Adrenal gland (tissue), 12 donors: ENCODE results near the gene RUNX1. TPM values are rescaled to one million over a fixed set of nuclear protein-coding genes. Genes with fewer than 3 reads are reported as not detected.

Source experiments
- DNase-seq, 7 donors: peaks; one replicate each; pipeline ENCODE4 v3.0.0-alpha.2; 2019 to 2020
- H3K27ac ChIP-seq, 5 donors: fragments of 200-600 bp; sonication (generic) in 4 of 5; 1 replicate in 3 of 5; 2 replicates in 2 of 5; pipeline versions ENCODE4 v1.5.1 to v1.8.0; 2016 to 2020; ENCODE audit warnings: mild to moderate bottlenecking in 1 of 5
- H3K27me3 ChIP-seq: fragments of 200-600 bp; 2 replicates; pipeline ENCODE4 v1.8.0; 2021
- H3K36me3 ChIP-seq, 2 donors: fragments of 200-600 bp; replicated peaks in 1 of 2; 1 replicate in 1 of 2; 2 replicates in 1 of 2; pipeline versions ENCODE4 v1.5.1 to v1.8.0; 2018 to 2022
- H3K4me1 ChIP-seq, 2 donors: fragments of 200-600 bp; replicated peaks in 1 of 2; 1 replicate in 1 of 2; 2 replicates in 1 of 2; pipeline versions ENCODE4 v1.5.1 to v1.8.0; 2018 to 2021
- H3K4me3 ChIP-seq, 4 donors: fragments of 200-600 bp; sonication (generic) in 3 of 4; one replicate each; pipeline ENCODE4 v1.5.1; 2016 to 2018
- H3K9me3 ChIP-seq, 3 donors: fragments of 200-600 bp; sonication (generic) in 1 of 3; replicated peaks in 1 of 3; 1 replicate in 2 of 3; 2 replicates in 1 of 3; pipeline versions ENCODE4 v1.5.1 to v1.8.0; 2016 to 2021
- POLR2A ChIP-seq, 2 donors: fragments of 450-650 bp; IDR thresholded peaks; one replicate each; pipeline ENCODE4 v1.6.1; 2017; ENCODE audit warnings: antibody characterized with exemption in 2 of 2, mild to moderate bottlenecking in 2 of 2, moderate library complexity in 1 of 2
- WGBS, 4 donors: extraction: QIAGEN DNeasy Blood & Tissue Kit in 2 of 4; methylation state at CpG; one replicate each; pipeline versions ENCODE4 v1.1.5 to v1.1.7; 2013 to 2017; 5-methylcytosine and 5-hydroxymethylcytosine counted together
- intact Hi-C, 2 donors: fragments of 100-400 bp; cut with DNase I; formaldehyde crosslinking; loops; one replicate each; pipeline versions ENCODE4 v1.14.1 to v1.15.0; 2022 to 2023
- polyA plus RNA-seq, 3 donors: library from polyadenylated mRNA; stranded (reverse); fragments of 200-250 nt in 2 of 3; fragments of 350-450 nt in 1 of 3; fragmentation: Illumina TruSeq in 1 of 3; extraction: RNeasy Lipid Tissue Mini Kit (QIAGEN cat#74804) in 1 of 3; gene quantifications; one replicate each; pipeline ENCODE4 v1.2.3, GENCODE V29; 2013 to 2014
- total RNA-seq, 9 donors: library from RNA; depleted of rRNA in 4 of 9; stranded (reverse); fragments of >200 nt in 4 of 9; fragments of 120-200 nt in 1 of 9; fragmentation: NEBNext Ultra II Directional in 1 of 9; extraction: Animal tissue kit (Norgen Biotek cat#: 25700) in 1 of 9; gene quantifications; one replicate each; pipeline versions ENCODE4 v1.1.0 to v1.2.4, GENCODE V29; 2013 to 2023
- TF ChIP-seq, protein P1 (sequence below), 6 experiments: fragments of 450-650 bp in 4 of 6; fragments of 200-600 bp in 2 of 6; sonication (generic) in 1 of 6; IDR thresholded peaks; 1 replicate in 5 of 6; 2 replicates in 1 of 6; pipeline versions ENCODE4 v1.5.1 to v1.8.0; 2016 to 2021; ENCODE audit warnings: antibody characterized with exemption in 6 of 6, mild to moderate bottlenecking in 2 of 6, moderate library complexity in 1 of 6
- donor health status: healthy with polysubstance abuse.
- donor health status: Bipolar disorder and iron deficiency.
- donor health status: DM: yes; HTN: yes; CAD: no.
- donor health status: DM: no; HTN: no; CAD: no.
- donor health status: DM: no; HTN: no; CAD: no.
- donor health status: DM: yes; HTN: yes; CAD: no.

RUNX1 gene
- total and polyA plus RNA-seq, 12 donors: 0.83 to 27.2 (median 8.2) TPM

DNA sequence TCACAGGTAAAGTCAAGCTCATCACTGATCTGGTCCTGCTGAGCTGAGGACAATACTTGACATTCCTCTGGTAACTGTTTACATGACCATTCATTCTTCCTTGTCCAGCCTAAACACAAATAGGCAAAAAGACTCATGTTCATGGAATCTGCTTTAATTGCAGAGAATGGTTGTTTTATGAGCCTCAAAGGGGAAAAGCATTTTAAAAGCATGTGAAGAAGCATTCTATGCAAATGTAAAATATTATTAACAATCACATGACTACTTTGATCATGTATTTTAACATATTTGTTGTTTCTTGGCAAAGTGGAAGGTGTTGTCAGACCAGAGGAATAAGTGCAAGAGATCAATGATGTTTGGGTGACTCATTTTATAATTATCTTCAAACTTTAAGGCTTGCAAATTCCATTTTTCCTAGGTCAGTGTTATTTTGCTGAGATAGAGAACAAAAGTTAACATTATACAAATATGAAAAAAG lies 133.7 kb downstream of the RUNX1 start:
- no peak for DNase-seq
- H3K36me3 ChIP-seq: no peaks in the 10 kb centered on the region
- H3K27ac ChIP-seq: no peak overlapping the region
- no peak overlapping the region for H3K4me3 ChIP-seq
- H3K4me1 ChIP-seq: no peaks in the 10 kb centered on the region
- intact Hi-C loops: no loop called here
- H3K9me3 ChIP-seq: no peaks in the 10 kb centered on the region
- H3K27me3 ChIP-seq: peaks cover 11% of the 10 kb centered on the region
- TF ChIP-seq POLR2A (IDR thresholded peaks at IDR 0.05): no peak
- TF ChIP-seq, protein P1, sequence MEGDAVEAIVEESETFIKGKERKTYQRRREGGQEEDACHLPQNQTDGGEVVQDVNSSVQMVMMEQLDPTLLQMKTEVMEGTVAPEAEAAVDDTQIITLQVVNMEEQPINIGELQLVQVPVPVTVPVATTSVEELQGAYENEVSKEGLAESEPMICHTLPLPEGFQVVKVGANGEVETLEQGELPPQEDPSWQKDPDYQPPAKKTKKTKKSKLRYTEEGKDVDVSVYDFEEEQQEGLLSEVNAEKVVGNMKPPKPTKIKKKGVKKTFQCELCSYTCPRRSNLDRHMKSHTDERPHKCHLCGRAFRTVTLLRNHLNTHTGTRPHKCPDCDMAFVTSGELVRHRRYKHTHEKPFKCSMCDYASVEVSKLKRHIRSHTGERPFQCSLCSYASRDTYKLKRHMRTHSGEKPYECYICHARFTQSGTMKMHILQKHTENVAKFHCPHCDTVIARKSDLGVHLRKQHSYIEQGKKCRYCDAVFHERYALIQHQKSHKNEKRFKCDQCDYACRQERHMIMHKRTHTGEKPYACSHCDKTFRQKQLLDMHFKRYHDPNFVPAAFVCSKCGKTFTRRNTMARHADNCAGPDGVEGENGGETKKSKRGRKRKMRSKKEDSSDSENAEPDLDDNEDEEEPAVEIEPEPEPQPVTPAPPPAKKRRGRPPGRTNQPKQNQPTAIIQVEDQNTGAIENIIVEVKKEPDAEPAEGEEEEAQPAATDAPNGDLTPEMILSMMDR (IDR thresholded peaks at IDR 0.05): no peak

DNA sequence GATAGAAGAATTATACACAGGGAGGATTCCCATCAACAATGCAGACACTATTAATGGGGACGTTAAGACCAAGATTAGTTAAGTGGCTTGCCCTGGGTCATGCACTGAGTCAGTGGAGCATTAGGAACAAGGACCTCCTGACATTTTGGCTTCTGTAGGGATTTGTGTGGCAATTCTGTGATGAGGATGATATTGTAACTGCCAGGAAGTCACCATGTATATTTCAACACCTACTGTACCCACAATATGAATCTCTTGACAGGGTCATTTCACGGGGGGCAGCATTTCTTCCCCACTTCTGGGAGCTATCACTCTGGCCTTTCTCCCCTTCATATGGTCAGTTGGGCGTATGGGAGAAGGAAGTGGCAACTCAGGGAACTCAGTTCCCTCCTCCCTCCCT lies 134.9 kb downstream of the RUNX1 start:
- Histone ChIP-seq H3K4me1 (no peaks in the 10 kb centered on the region), H3K27me3 (peaks cover 11% of the 10 kb centered on the region), H3K36me3 (no peaks in the 10 kb centered on the region), H3K27ac (no peak overlapping the region), H3K9me3 (no peaks in the 10 kb centered on the region), H3K4me3 (no peak overlapping the region)
- WGBS, 4 donors: 51 to 76% (median 63%) methylated on average over 3 of the region's 3 CpGs
- DNase-seq: no peak
- no peak for TF ChIP-seq POLR2A (IDR thresholded peaks at IDR 0.05)
- TF ChIP-seq, protein P1 (IDR thresholded peaks at IDR 0.05): no peak
- intact Hi-C loops: no loop called here

DNA sequence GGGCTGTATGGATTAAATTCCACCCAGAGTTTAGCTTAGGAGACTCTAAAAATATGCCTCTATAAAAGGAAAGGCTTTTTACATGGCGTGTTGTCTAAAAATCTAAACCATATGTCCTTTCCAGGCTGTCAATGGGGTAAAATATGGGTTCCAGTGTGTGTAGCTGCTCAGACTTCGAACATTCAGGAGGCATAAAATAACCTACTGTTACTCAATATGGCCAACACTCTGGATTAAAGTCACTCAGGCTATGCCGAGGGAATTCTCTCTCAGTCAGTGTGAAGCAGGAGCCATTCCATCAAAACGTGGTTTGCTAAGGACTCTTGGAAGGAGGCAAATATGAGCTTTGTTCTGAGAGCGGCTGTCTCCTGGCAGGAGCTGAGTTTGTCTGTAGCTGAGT lies 135.3 kb downstream of the RUNX1 start:
- TF ChIP-seq POLR2A (IDR thresholded peaks at IDR 0.05): no peak
- TF ChIP-seq, protein P1 (IDR thresholded peaks at IDR 0.05): no peak

DNA sequence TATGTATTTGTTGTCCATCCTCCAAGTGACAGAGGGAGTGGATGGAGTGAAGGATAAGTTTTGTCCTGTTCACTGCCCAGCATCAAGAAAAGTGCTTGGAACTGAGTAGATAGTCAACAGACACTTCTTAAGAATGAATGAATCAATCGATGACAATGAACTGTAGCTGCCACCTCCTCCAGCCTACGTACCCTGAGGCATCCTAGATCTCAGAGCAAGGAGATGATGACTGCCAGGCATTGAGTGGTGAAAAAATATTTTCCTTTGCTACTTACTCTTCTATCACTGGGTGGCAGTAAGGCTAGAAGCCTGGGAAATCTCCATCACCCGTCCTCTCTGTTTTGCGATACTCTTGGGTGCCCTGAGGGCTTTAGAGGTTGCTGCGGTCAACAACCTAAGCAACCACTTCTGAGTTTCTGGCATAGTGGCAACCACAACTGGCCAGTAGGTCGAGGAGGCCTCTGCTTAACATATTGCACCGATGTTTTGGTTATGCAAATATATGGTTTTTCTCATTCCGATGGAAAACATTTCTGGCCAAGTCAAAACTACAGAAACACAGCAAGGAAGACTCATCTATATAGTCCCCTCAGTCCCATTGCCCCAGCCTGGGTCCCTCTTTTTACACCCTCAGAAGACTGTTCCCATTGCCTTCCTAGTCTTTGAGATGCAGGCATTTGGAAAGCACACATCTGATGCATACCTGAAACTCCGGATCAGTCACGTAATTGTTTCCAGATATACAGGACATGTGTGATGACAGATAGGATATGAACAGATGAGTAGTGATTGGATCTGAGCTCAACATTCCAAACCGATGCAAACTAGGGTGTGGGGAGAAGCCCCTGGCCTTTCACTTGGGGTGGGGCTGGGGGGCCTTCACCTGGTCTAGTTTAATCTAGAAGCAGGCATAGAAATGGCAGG lies 136.8 kb downstream of the RUNX1 start:
- WGBS, 4 donors: 75 to 80% (median 79%) methylated on average over 11 of the region's 11 CpGs

More for the DNA sequence above, 135.3 kb downstream of the RUNX1 start:
- WGBS, 4 donors: 66 to 81% (median 71%) methylated on average over 5 of the region's 5 CpGs
- no peak for DNase-seq
- Histone ChIP-seq H3K27ac (no peak overlapping the region), H3K9me3 (no peaks in the 10 kb centered on the region), H3K36me3 (no peaks in the 10 kb centered on the region), H3K4me3 (no peak overlapping the region), H3K27me3 (peaks cover 11% of the 10 kb centered on the region), H3K4me1 (no peaks in the 10 kb centered on the region)
- intact Hi-C loops: no loop called here

More for the DNA sequence above, 136.8 kb downstream of the RUNX1 start:
- Histone ChIP-seq H3K9me3 (no peaks in the 10 kb centered on the region), H3K27me3 (peaks cover 11% of the 10 kb centered on the region), H3K36me3 (no peaks in the 10 kb centered on the region), H3K4me3 (no peak overlapping the region), H3K4me1 (peaks cover 0 to 9% of the 10 kb centered on the region in 2 donors), H3K27ac (no peak overlapping the region)
- no peak for DNase-seq
- intact Hi-C loops: no loop called here
- no peak for TF ChIP-seq POLR2A (IDR thresholded peaks at IDR 0.05)
- TF ChIP-seq, protein P1 (IDR thresholded peaks at IDR 0.05): no peak
